Lung (tissue), 12 donors: ENCODE results near the gene PSME4. TPM values are rescaled to one million over a fixed set of nuclear protein-coding genes. Genes with fewer than 3 reads are reported as not detected.

ENCODE experiments used
- ATAC-seq: fragments of 200-7000 bp; cut with Tn5 transposase; one replicate; pipeline ENCODE4 v1.9.1; 2020; ENCODE audit warnings: moderate number of reproducible peaks; ENCODE audit not compliant: insufficient read depth, low FRiP score
- DNase-seq, 3 donors: peaks; one replicate each; pipeline ENCODE4 v3.0.0-alpha.2; 2013 to 2017
- H3K27ac ChIP-seq, 2 donors: one replicate each; pipeline ENCODE4 v1.5.1; 2013; ENCODE audit warnings: mild to moderate bottlenecking in 2 of 2, moderate library complexity in 2 of 2, control low read depth in 1 of 2, inconsistent platforms in 1 of 2, low read depth in 1 of 2, low read length in 1 of 2
- H3K27me3 ChIP-seq, 3 donors: one replicate each; pipeline ENCODE4 v1.5.1; 2013; ENCODE audit warnings: low read length in 2 of 3; ENCODE audit not compliant: control insufficient read depth in 3 of 3, insufficient read depth in 3 of 3
- H3K36me3 ChIP-seq, 4 donors: one replicate each; pipeline ENCODE4 v1.5.1; 2013; ENCODE audit warnings: low read length in 4 of 4, mild to moderate bottlenecking in 1 of 4, moderate library complexity in 1 of 4; ENCODE audit not compliant: control insufficient read depth in 4 of 4, insufficient read depth in 4 of 4
- H3K4me1 ChIP-seq, 5 donors: one replicate each; pipeline ENCODE4 v1.5.1; 2013; ENCODE audit warnings: low read length in 5 of 5, mild to moderate bottlenecking in 2 of 5, moderate library complexity in 1 of 5; ENCODE audit not compliant: control insufficient read depth in 5 of 5, insufficient read depth in 5 of 5
- H3K4me3 ChIP-seq: one replicate; pipeline ENCODE4 v1.5.1; 2013; ENCODE audit warnings: mild to moderate bottlenecking, control low read depth, moderate library complexity
- H3K9ac ChIP-seq, 2 donors: one replicate each; pipeline ENCODE4 v1.5.1; 2013; ENCODE audit warnings: low read length in 2 of 2, control low read depth in 1 of 2; ENCODE audit not compliant: insufficient read depth in 1 of 2
- H3K9me3 ChIP-seq, 4 donors: one replicate each; pipeline ENCODE4 v1.5.1; 2013; ENCODE audit warnings: low read length in 3 of 4, mild to moderate bottlenecking in 1 of 4, moderate library complexity in 1 of 4; ENCODE audit not compliant: control insufficient read depth in 4 of 4, insufficient read depth in 3 of 4
- WGBS, 2 donors: extraction: QIAGEN DNeasy Blood & Tissue Kit; methylation state at CpG; one replicate each; pipeline ENCODE4 v1.1.7; 2013; 5-methylcytosine and 5-hydroxymethylcytosine counted together
- polyA plus RNA-seq, 2 donors: library from polyadenylated mRNA; stranded (reverse); fragments of 200-250 nt; gene quantifications; one replicate each; pipeline ENCODE4 v1.2.1, GENCODE V29; 2013
- total RNA-seq, 2 donors: library from RNA; depleted of rRNA in 1 of 2; stranded (reverse); fragments of >200 nt in 1 of 2; gene quantifications; one replicate each; pipeline ENCODE4 v1.2.1, GENCODE V29; 2014 to 2021
- TF ChIP-seq, protein P1 (sequence below): IDR thresholded peaks from 2 replicates; pipeline ENCODE4 v1.5.1; 2012; ENCODE audit warnings: mild to moderate bottlenecking; ENCODE audit errors: control extremely low read depth, extremely low read depth
- donor health status: control.
- donor health status: control.
- donor health status: Bipolar disorder and iron deficiency.
- donor health status: healthy.
- donor health status: DM: yes; HTN: yes; CAD: no.

PSME4 gene
- total and polyA plus RNA-seq, 4 donors: 20.8 to 72.5 (median 44.9) TPM

DNA sequence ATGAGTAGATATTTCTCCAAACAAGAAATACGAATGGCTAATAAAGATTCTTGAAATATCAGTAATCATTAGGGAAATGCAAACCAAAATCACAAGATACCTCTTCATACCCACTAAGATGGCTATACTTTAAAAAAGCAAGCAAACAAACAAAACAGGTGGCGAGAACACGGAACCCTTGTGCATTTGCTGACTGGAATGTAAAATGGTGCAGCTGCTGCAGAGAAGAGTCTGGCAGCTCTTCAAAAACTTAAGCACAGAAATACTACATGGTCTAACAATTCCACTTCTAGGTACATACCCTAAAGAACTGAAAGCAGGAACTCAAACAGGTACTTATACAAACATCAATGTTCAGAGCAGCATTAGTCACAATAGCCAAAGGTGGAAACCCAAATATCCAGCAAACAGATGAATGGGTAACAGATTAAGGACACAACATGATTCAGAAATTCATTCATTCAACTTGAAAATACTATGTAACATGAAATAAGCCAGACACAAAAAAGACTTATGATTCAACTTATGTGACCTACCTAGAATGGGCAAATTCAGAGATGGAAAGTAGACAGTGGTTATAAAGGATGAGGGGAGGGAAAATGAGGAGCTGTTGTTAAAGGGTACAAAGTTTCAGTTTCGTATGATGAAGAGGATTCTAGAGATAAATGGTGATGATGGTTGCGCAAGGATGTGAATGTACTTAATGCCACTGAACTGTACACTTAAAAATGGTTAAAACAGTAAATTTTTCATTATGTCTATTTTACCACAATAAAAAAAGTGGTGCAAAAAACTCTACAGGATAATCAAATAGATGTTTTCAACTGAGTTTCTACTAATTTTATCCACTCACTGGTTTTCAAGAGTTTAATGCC is 84.2 kb downstream of the PSME4 start:
- no peaks in the 10 kb centered on the region for H3K27me3 ChIP-seq
- DNase-seq (peak in 2 of 3 donors; percentile 4 to 37), ATAC-seq (no peak)
- 88% methylated on average over 5 of the region's 5 CpGs for WGBS, 2 donors
- no peaks in the 10 kb centered on the region for H3K9me3 ChIP-seq
- no peak overlapping the region for H3K4me3 ChIP-seq
- H3K36me3 ChIP-seq: peaks cover 11 to 58% (median 21%) of the 10 kb centered on the region in 4 donors
- no peak overlapping the region for H3K27ac ChIP-seq
- no peak overlapping the region for H3K9ac ChIP-seq
- TF ChIP-seq, protein P1, sequence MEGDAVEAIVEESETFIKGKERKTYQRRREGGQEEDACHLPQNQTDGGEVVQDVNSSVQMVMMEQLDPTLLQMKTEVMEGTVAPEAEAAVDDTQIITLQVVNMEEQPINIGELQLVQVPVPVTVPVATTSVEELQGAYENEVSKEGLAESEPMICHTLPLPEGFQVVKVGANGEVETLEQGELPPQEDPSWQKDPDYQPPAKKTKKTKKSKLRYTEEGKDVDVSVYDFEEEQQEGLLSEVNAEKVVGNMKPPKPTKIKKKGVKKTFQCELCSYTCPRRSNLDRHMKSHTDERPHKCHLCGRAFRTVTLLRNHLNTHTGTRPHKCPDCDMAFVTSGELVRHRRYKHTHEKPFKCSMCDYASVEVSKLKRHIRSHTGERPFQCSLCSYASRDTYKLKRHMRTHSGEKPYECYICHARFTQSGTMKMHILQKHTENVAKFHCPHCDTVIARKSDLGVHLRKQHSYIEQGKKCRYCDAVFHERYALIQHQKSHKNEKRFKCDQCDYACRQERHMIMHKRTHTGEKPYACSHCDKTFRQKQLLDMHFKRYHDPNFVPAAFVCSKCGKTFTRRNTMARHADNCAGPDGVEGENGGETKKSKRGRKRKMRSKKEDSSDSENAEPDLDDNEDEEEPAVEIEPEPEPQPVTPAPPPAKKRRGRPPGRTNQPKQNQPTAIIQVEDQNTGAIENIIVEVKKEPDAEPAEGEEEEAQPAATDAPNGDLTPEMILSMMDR: no peak
- H3K4me1 ChIP-seq: no peaks in the 10 kb centered on the region

DNA sequence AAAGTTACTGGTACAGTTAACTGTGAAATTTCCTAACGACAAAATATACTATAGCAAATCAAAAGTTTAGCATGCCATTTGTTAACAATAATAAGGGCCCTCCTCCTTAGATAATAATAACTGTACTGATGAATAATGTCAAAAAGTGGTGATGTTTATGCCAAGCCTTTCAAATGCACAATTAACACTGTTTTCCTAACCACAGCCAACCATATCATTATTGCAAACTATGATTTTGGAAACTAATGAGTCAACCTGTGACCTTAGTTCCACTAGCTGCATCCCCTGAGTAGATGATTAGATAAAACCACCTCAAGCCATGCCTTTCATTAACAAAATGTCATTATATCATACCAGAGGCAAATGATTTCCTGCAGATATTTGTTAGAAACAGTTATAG is 85.9 kb downstream of the PSME4 start:
- no peaks in the 10 kb centered on the region for H3K4me1 ChIP-seq
- no peak overlapping the region for H3K9ac ChIP-seq
- no peak overlapping the region for H3K4me3 ChIP-seq
- 84 to 96% methylated on average over 1 of the region's 1 CpG for WGBS, 2 donors
- H3K9me3 ChIP-seq: no peaks in the 10 kb centered on the region
- H3K27ac ChIP-seq: no peak overlapping the region
- ATAC-seq (no peak), DNase-seq (no peak)
- TF ChIP-seq, protein P1: no peak
- no peaks in the 10 kb centered on the region for H3K27me3 ChIP-seq
- peaks cover 11 to 46% (median 16%) of the 10 kb centered on the region in 4 donors for H3K36me3 ChIP-seq

DNA sequence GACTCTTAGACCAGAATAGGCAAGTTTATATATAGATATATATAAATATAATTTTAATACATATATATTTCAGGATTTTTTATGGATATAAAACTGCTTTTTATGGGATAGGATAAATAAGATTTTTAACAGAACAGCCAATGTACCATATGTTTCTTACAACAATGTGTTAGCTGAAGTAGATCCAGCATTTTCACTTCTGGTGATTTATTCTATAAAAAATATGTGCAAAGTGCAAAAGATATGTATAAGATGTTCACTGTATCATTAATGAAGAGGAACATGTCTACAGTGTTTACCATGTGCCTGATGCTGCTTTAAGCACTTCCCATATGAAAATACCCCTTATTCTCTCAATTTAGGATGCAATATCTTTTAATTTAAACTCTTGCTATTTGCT is 88.8 kb downstream of the PSME4 start:
- TF ChIP-seq, protein P1: no peak
- Histone ChIP-seq H3K4me3 (no peak overlapping the region), H3K36me3 (peaks cover 9 to 38% (median 15%) of the 10 kb centered on the region in 4 donors), H3K4me1 (no peaks in the 10 kb centered on the region), H3K9me3 (no peaks in the 10 kb centered on the region), H3K27me3 (no peaks in the 10 kb centered on the region), H3K9ac (no peak overlapping the region), H3K27ac (no peak overlapping the region)
- ATAC-seq (no peak), DNase-seq (no peak)
